ENCODE data around the gene TAOK3. TPM values are rescaled to one million over a fixed set of nuclear protein-coding genes. Genes with fewer than 3 reads are reported as not detected.

TAOK3 gene
- total RNA-seq, 1 donor: 27.9 TPM

GRCh38 chr12:118193477-118193876, 179.2 kb downstream of the TAOK3 start:
- H3K27me3 ChIP-seq (ENCODE audit: insufficient read depth, low read length): no peaks in the 10 kb centered on the region
- peaks cover 25% of the 10 kb centered on the region for H3K4me1 ChIP-seq (ENCODE audit: insufficient read depth, low read length)
- H3K79me2 ChIP-seq (ENCODE audit: insufficient read depth, low read length): peaks cover 5% of the 10 kb centered on the region
- no peak overlapping the region for H3K4me3 ChIP-seq (ENCODE audit: insufficient read depth, low read length)
- H3K27ac ChIP-seq (ENCODE audit: low read depth, low read length): no peak overlapping the region
- peaks cover 4% of the 10 kb centered on the region for H3K36me3 ChIP-seq (ENCODE audit: insufficient read depth, low read length)
- H3K4me2 ChIP-seq (ENCODE audit: insufficient read depth, low read length): no peak overlapping the region
- H3K9me3 ChIP-seq (ENCODE audit: low read depth, low read length): no peaks in the 10 kb centered on the region
- H2AFZ ChIP-seq (ENCODE audit: low read length): no peak overlapping the region
- DNase-seq (ENCODE audit: insufficient read length, low spot score, missing footprints): no peak
- no peaks in the 10 kb centered on the region for H4K20me1 ChIP-seq (ENCODE audit: insufficient read depth, low read length)
- TF ChIP-seq CTCF (IDR thresholded peaks at IDR 0.05; ENCODE audit: extremely low read depth, low read depth, low read length): no peak

- Histone ChIP-seq H2AFZ (ENCODE audit: low read length) (peak overlapping the region; percentile 75), H3K4me1 (ENCODE audit: insufficient read depth, low read length) (peaks cover 43% of the 10 kb centered on the region), H3K4me2 (ENCODE audit: insufficient read depth, low read length) (peak overlapping the region; percentile 86), H3K27me3 (ENCODE audit: insufficient read depth, low read length) (no peaks in the 10 kb centered on the region), H3K36me3 (ENCODE audit: insufficient read depth, low read length) (peaks cover 3% of the 10 kb centered on the region), H3K4me3 (ENCODE audit: insufficient read depth, low read length) (peak overlapping the region; percentile 68), H3K9me3 (ENCODE audit: low read depth, low read length) (no peaks in the 10 kb centered on the region), H4K20me1 (ENCODE audit: insufficient read depth, low read length) (no peaks in the 10 kb centered on the region), H3K79me2 (ENCODE audit: insufficient read depth, low read length) (peaks cover 30% of the 10 kb centered on the region), H3K27ac (ENCODE audit: low read depth, low read length) (peak overlapping the region; percentile 77)
- TF ChIP-seq CTCF (IDR thresholded peaks at IDR 0.05; ENCODE audit: extremely low read depth, low read depth, low read length): no peak
- DNase-seq (ENCODE audit: insufficient read length, low spot score, missing footprints): peak; percentile 37
Observed at GRCh38 chr12:118190266-118190665, 182.4 kb downstream of the TAOK3 start.

- Histone ChIP-seq H3K36me3 (ENCODE audit: insufficient read depth, low read length) (peaks cover 3% of the 10 kb centered on the region), H3K4me3 (ENCODE audit: insufficient read depth, low read length) (peak overlapping the region; percentile 68), H4K20me1 (ENCODE audit: insufficient read depth, low read length) (no peaks in the 10 kb centered on the region), H2AFZ (ENCODE audit: low read length) (peak overlapping the region; percentile 75), H3K9me3 (ENCODE audit: low read depth, low read length) (no peaks in the 10 kb centered on the region), H3K4me1 (ENCODE audit: insufficient read depth, low read length) (peaks cover 43% of the 10 kb centered on the region), H3K27me3 (ENCODE audit: insufficient read depth, low read length) (no peaks in the 10 kb centered on the region), H3K4me2 (ENCODE audit: insufficient read depth, low read length) (peak overlapping the region; percentile 86), H3K79me2 (ENCODE audit: insufficient read depth, low read length) (peaks cover 33% of the 10 kb centered on the region), H3K27ac (ENCODE audit: low read depth, low read length) (peak overlapping the region; percentile 77)
- TF ChIP-seq CTCF (IDR thresholded peaks at IDR 0.05; ENCODE audit: extremely low read depth, low read depth, low read length): no peak
- DNase-seq (ENCODE audit: insufficient read length, low spot score, missing footprints): peak; percentile 35
Observed at GRCh38 chr12:118189741-118190191, 182.9 kb downstream of the TAOK3 start.

DNA sequence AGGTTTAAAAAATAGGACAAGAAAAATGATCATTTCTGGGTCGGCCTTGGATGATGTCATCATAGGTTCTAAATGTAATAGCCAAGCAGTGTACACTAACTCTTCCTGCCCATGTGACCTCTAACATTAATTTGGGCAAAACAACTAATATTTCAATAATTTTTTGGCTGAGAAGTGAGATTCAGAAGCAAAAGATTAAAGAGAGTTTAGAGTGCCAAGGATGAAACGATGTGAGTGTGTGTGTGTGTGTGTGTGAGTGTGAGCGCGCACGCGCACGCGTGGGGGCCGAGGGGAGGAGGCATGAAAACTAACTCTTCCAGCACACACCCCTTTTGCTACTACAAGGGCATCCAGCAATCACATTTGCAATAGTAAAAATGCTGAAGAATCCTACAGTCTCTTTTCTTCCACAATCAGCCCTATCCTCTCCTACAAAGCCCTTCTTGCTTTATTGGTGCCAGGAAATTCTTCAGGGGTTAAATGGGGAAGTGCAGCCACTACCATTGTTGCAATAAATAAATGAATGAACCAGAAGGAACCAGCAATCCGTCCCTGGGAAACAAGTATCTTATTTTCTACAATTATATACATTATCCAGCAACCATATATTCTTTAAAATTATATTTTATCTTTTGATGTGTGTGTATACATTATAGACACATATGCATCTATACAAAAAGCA, 183.9 kb downstream of the TAOK3 start:
- H3K4me1 ChIP-seq (ENCODE audit: insufficient read depth, low read length): peaks cover 45% of the 10 kb centered on the region
- no peaks in the 10 kb centered on the region for H4K20me1 ChIP-seq (ENCODE audit: insufficient read depth, low read length)
- H3K9me3 ChIP-seq (ENCODE audit: low read depth, low read length): no peaks in the 10 kb centered on the region
- H3K4me3 ChIP-seq (ENCODE audit: insufficient read depth, low read length): peak overlapping the region; percentile 57
- peaks cover 3% of the 10 kb centered on the region for H3K36me3 ChIP-seq (ENCODE audit: insufficient read depth, low read length)
- H3K79me2 ChIP-seq (ENCODE audit: insufficient read depth, low read length): peaks cover 37% of the 10 kb centered on the region
- no peaks in the 10 kb centered on the region for H3K27me3 ChIP-seq (ENCODE audit: insufficient read depth, low read length)
- peak overlapping the region; percentile 77 for H3K27ac ChIP-seq (ENCODE audit: low read depth, low read length)
- peak overlapping the region; percentile 86 for H3K4me2 ChIP-seq (ENCODE audit: insufficient read depth, low read length)
- no peak for TF ChIP-seq CTCF (IDR thresholded peaks at IDR 0.05; ENCODE audit: extremely low read depth, low read depth, low read length)
- peak overlapping the region; percentile 33 for H2AFZ ChIP-seq (ENCODE audit: low read length)
- no peak for DNase-seq (ENCODE audit: insufficient read length, low spot score, missing footprints)

All from osteoblast (primary cell).